RWPE2 (cell line): ENCODE data around the gene STING1.
A peak's percentile ranks its signal among the peaks of the same experiment; 100 is the strongest.
"Not testable (repeated sequence)": the region's sequence is repeated elsewhere in the genome, so short reads cannot be mapped to it uniquely, and the experiment has no call there.

Experiments used
- ATAC-seq: fragments of 200-7000 bp; cut with Tn5 transposase; 3 replicates; pipeline ENCODE4 v1.9.1; 2021; ENCODE audit warnings: low read depth
- DNase-seq: peaks from one replicate; pipeline ENCODE4 v3.0.0-alpha.2; 2020; ENCODE audit warnings: low spot score
- H3K27ac ChIP-seq: fragments of 450-650 bp; 2 replicates; pipeline ENCODE4 v1.5.1; 2017; ENCODE audit warnings: mild to moderate bottlenecking; ENCODE audit not compliant: poor library complexity, severe bottlenecking
- H3K27me3 ChIP-seq: fragments of 250-450 bp; sonication (Bioruptor Pico); 2 replicates; pipeline ENCODE4 v1.5.1; 2021; ENCODE audit warnings: mild to moderate bottlenecking, moderate library complexity; ENCODE audit not compliant: insufficient read depth, poor library complexity, severe bottlenecking
- H3K36me3 ChIP-seq: fragments of 250-450 bp; sonication (Bioruptor Pico); 2 replicates; pipeline ENCODE4 v1.5.1; 2020; ENCODE audit warnings: low read depth, mild to moderate bottlenecking, moderate library complexity
- H3K4me1 ChIP-seq: fragments of 250-450 bp; sonication (Bioruptor Pico); 2 replicates; pipeline ENCODE4 v1.5.1; 2021; ENCODE audit warnings: mild to moderate bottlenecking, moderate library complexity; ENCODE audit not compliant: insufficient read depth, poor library complexity, severe bottlenecking
- H3K4me3 ChIP-seq: fragments of 250-450 bp; sonication (Bioruptor Pico); 2 replicates; pipeline ENCODE4 v1.5.1; 2021; ENCODE audit warnings: mild to moderate bottlenecking, moderate library complexity; ENCODE audit not compliant: severe bottlenecking
- H3K9me3 ChIP-seq: fragments of 250-450 bp; sonication (Bioruptor Pico); 2 replicates; pipeline ENCODE4 v1.5.1; 2021; ENCODE audit warnings: mild to moderate bottlenecking, moderate library complexity; ENCODE audit not compliant: severe bottlenecking
- CTCF ChIP-seq: fragments of 450-650 bp; IDR thresholded peaks from one replicate; pipeline ENCODE4 v1.5.1; 2017; ENCODE audit warnings: mild to moderate bottlenecking, moderate library complexity; ENCODE audit not compliant: poor library complexity, severe bottlenecking

Gene STING1

GRCh38 chr5:139514486-139514856 lies 31.9 kb upstream of the STING1 start:
- Histone ChIP-seq H3K36me3 (no peaks in the 10 kb centered on the region), H3K4me3 (no peak overlapping the region), H3K27ac (no peak overlapping the region), H3K27me3 (no peaks in the 10 kb centered on the region), H3K9me3 (no peaks in the 10 kb centered on the region), H3K4me1 (no peaks in the 10 kb centered on the region)
- ATAC-seq (peak; percentile 4; the same call in 1 of the 3 replicates), DNase-seq (no peak)
- no peak for TF ChIP-seq CTCF

GRCh38 chr5:139513852-139514485 lies 31.4 kb upstream of the STING1 start:
- Histone ChIP-seq H3K36me3 (no peaks in the 10 kb centered on the region), H3K4me1 (no peaks in the 10 kb centered on the region), H3K9me3 (no peaks in the 10 kb centered on the region), H3K4me3 (no peak overlapping the region), H3K27me3 (no peaks in the 10 kb centered on the region), H3K27ac (no peak overlapping the region)
- peak; percentile 9; the same call in 2 of the 3 replicates for ATAC-seq
- DNase-seq: no peak
- TF ChIP-seq CTCF: peak; percentile 76

GRCh38 chr5:139513434-139513833 lies 30.9 kb upstream of the STING1 start:
- ATAC-seq: peak; percentile 89
- not testable (repeated sequence) for H3K4me1 ChIP-seq, H3K4me3 ChIP-seq, H3K9me3 ChIP-seq, H3K27ac ChIP-seq, H3K27me3 ChIP-seq, H3K36me3 ChIP-seq
- TF ChIP-seq CTCF: peak; percentile 96
- DNase-seq: peak; percentile 83

- DNase-seq: no peak
- no peak for TF ChIP-seq CTCF
- H3K27ac ChIP-seq: no peak overlapping the region
- H3K27me3 ChIP-seq: no peaks in the 10 kb centered on the region
- H3K9me3 ChIP-seq: no peaks in the 10 kb centered on the region
- no peak overlapping the region for H3K4me3 ChIP-seq
- H3K4me1 ChIP-seq: no peaks in the 10 kb centered on the region
- no peaks in the 10 kb centered on the region for H3K36me3 ChIP-seq
- ATAC-seq: no peak
These were observed 30.3 kb upstream of the STING1 start for GRCh38 chr5:139512786-139513390.

- DNase-seq, H3K4me3 ChIP-seq, H3K4me1 ChIP-seq, H3K27ac ChIP-seq, H3K27me3 ChIP-seq, ATAC-seq, H3K36me3 ChIP-seq, H3K9me3 ChIP-seq: not testable (repeated sequence)
These were observed 22.2 kb upstream of the STING1 start for GRCh38 chr5:139504722-139505121.

- not testable (repeated sequence) for H3K36me3 ChIP-seq, DNase-seq, H3K27ac ChIP-seq, H3K27me3 ChIP-seq, ATAC-seq, H3K4me3 ChIP-seq, H3K4me1 ChIP-seq, H3K9me3 ChIP-seq
These were observed 21.3 kb upstream of the STING1 start for GRCh38 chr5:139503879-139504278.

GRCh38 chr5:139503036-139503817 lies 20.7 kb upstream of the STING1 start:
- not testable (repeated sequence) for H3K4me1 ChIP-seq, H3K27me3 ChIP-seq, DNase-seq, H3K4me3 ChIP-seq, H3K36me3 ChIP-seq, ATAC-seq, H3K27ac ChIP-seq, H3K9me3 ChIP-seq
